ENCODE measurements around the gene RGS4. TPM values are rescaled to one million over a fixed set of nuclear protein-coding genes. Genes with fewer than 3 reads are reported as not detected.

RGS4 gene
- total RNA-seq, 4 donors from 2014 or later = 3.2 to 44.1 (median 20.4) TPM

DNA sequence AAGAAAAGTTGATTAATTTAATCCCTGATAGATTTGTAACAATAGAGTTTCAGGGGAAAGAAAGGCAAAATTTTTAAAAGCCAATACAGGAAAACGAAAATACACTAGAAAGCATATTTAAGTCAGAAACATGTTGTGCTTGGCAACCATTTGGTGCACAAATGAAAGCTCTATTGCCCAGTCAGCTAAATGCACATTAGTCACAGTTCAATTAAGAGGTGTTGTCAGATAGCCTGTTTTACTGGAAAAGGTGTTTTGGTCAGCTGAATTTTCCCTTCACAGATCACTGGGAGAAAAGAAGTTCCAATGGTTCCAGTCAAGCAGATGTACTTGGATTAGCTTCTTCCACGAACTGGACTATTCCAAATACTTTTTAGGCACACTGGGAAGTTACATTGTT, 25.4 kb downstream of the RGS4 start:
- TF ChIP-seq, protein P1, sequence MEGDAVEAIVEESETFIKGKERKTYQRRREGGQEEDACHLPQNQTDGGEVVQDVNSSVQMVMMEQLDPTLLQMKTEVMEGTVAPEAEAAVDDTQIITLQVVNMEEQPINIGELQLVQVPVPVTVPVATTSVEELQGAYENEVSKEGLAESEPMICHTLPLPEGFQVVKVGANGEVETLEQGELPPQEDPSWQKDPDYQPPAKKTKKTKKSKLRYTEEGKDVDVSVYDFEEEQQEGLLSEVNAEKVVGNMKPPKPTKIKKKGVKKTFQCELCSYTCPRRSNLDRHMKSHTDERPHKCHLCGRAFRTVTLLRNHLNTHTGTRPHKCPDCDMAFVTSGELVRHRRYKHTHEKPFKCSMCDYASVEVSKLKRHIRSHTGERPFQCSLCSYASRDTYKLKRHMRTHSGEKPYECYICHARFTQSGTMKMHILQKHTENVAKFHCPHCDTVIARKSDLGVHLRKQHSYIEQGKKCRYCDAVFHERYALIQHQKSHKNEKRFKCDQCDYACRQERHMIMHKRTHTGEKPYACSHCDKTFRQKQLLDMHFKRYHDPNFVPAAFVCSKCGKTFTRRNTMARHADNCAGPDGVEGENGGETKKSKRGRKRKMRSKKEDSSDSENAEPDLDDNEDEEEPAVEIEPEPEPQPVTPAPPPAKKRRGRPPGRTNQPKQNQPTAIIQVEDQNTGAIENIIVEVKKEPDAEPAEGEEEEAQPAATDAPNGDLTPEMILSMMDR (IDR thresholded peaks at IDR 0.05) = no peak
- DNase-seq (ENCODE audit: low spot score) (no peak), ATAC-seq (ENCODE audit: low FRiP score) (peak; percentile 37)

DNA sequence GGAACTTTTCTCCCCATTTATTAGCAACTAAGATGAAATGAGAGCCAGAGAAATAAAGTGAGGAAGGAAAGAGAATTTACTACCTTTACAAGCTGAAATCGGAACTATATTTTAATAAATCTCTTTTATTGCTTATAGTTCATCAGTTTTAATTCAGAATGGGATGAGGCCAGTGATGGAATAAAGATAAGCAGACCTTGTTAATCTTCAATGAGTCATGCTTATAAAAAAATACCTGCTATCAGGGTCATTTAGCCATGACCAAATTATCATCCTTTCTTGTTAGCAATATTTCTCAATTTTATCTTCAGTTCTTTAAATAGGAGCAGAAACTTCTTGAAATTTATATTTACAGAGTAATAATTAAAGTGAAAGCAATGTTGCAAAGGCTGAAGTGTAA, 26.1 kb downstream of the RGS4 start:
- ATAC-seq (ENCODE audit: low FRiP score) = no peak
- TF ChIP-seq, protein P1 (IDR thresholded peaks at IDR 0.05) = no peak
- DNase-seq (ENCODE audit: low spot score) = no peak

DNA sequence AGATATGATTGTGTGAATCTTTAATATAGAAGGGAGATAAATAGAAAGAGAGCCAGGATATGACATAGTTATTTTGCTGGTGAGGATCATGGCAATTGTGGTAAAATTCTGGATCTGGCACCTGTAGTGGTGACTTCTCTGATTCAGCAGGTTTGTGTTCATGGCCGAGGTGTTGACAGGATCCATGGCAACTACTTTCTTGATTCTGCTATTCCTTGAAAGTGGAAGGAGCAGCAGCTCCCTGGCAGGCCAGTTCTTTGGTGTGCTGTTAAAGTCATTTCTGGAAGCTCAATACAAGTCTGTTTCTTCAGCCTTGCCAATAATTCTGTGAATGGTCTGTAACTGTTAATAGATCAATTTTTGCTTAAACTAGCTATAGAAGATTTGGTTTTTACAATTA, 33.4 kb downstream of the RGS4 start:
- no peak for DNase-seq (ENCODE audit: low spot score)
- TF ChIP-seq, protein P1 (IDR thresholded peaks at IDR 0.05) = no peak
- ATAC-seq (ENCODE audit: low FRiP score) = no peak

DNA sequence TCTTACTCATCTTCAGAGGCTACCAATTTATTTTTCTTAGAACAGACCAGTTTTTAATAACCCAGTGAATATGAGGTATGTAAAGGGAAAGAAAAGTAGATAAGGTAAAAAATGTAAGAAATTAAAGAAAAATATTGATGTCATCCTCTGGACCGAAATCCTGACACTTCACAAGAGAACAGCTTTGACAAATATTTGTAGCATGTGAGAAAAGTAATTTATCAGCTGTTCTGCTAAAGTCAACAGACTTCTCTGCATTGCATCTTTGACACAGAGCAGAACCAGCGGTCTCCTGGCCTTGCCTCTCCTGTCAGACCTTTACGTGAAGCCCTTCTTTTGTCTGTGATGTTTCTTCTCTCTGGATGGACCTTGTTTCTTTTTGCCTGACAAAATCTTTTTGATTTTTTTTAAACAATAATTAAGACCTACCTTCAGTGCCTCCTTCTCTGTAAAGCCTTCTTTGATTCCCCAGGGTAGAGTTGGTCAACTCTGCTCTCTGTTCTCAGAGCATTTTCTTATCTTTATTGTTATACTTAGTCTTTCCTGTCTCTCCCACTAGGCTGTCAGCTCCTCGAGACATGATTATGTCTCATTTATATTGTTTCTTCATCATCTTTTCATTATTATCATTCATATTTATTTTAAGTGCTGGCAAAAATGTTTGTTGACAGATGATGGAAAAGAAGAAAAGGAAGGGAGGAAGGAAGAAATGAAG, 35.4 kb downstream of the RGS4 start:
- no peak for ATAC-seq (ENCODE audit: low FRiP score)
- TF ChIP-seq, protein P1 (IDR thresholded peaks at IDR 0.05) = no peak
- no peak for DNase-seq (ENCODE audit: low spot score)

DNA sequence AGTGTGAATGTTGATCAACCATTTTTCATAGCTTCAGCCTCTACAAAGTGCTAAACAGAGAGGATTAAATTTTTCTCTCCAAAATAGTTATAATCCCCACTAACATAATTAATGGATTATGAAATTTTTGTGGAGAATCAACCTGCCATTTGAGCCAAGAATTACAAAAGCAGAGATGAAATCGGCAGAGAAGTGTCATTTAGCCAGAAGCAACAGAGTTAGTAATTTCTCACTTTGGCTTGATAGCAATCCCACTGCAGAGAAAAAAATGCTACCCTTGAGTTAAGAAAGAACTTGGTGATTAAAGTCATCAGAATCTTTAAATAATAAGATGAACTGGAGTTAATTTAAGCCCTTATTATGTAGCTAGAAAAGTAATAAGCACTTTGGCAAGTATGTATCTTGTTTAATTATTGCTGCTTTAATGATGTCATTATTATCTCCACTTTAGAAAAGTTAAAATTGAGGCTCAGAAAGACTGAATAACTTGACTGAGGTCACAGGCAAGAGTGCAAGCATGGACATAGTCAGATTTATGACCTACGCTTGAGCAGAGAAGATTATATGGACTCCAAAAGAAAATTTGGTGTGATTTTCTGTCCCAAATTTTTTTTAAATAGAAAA, 37.3 kb downstream of the RGS4 start:
- DNase-seq (ENCODE audit: low spot score) (no peak), ATAC-seq (ENCODE audit: low FRiP score) (no peak)
- TF ChIP-seq, protein P1 (IDR thresholded peaks at IDR 0.05) = no peak

DNA sequence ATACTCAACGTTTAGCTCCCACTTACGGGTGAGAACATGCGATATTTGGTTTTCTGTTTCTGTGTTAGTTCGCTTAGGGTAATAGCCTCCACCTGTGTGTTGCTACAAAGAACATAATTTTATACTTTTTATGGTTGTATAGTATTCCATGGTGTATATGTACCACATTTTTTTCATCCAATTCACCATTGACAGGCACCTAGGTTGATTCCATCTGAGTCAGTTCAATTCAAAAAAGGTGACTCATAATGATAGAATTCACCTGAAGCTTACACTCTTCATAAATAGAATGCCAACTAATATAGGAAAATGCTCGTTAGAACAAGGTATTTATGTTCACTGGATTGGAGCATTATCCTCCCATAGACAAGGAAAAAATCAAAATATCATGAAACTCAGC, 38.5 kb downstream of the RGS4 start:
- DNase-seq (ENCODE audit: low spot score) (no peak), ATAC-seq (ENCODE audit: low FRiP score) (no peak)
- TF ChIP-seq, protein P1 (IDR thresholded peaks at IDR 0.05) = no peak

DNA sequence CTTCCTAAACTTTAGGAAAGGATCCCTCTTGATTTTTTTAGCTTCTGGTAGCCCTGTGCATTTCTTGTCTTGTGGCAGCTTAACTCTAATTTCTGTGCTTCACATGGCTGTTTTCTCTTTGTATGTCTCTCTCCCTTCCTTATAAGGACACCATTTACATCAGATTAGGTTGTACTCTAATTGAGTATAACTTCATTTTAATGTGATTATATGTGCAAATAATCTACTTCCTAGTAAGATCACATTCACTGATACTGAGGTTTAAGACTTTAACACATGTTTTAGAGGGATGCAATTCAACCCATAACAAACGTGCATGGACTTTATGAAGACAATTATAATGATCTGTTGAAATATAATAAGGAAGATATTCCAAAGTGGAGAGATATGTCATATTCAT, 46.7 kb downstream of the RGS4 start:
- DNase-seq (ENCODE audit: low spot score) (no peak), ATAC-seq (ENCODE audit: low FRiP score) (no peak)
- TF ChIP-seq, protein P1 (IDR thresholded peaks at IDR 0.05) = no peak

Measured in omental fat pad (tissue), 4 donors.